Stimulated activated CD4-positive, alpha-beta T cell treated with anti-CD3 and anti-CD28 coated beads, Interleukin-12 subunit alpha, Interleukin-12 subunit beta, amount 100 ng/mL, for 24 hours (primary cell): ENCODE data around the gene VANGL1.

Source experiments
- DNase-seq, 2 experiments: peaks; one replicate each; pipeline ENCODE4 v3.0.0-alpha.2; 2020; ENCODE audit warnings: low read depth in 2 of 2

Gene VANGL1

DNA sequence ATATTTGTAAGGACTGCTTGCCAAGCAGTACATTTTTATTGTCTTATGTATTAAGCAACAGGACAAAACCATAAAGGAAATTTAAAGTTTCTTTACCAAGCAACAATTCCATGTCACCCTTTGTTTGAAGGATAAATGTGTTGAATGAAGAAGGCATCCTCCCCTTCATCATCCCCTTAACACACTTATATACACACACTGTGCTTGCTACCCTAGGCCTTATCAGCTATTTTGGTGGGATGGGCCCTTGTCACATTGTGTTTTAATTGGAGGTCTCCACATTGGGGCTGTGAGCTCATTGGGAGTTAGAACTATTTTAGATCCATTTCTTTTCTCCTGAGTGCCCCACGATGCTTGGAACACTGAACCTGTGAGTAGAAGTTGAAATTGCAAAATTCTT is 1.9 kb downstream of the VANGL1 start:
- DNase-seq: no peak

DNA sequence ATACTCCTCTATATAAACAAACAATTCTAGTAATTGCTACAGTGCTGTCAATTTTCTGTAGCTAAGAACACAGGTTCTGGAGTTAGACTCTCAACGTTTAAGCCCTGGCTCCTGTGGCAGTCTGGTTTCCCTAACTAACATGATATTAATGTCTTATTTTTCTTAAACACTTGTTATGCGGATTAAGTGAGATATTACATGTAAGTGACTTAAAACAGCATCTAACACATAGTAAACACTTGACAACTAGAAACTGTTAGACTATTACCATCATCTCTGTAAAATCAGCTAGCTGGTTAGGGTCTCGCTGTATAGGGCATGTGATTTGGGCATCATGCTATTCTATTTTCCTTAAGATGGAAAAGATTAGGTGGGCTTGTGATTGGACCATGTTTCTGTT is 2.3 kb downstream of the VANGL1 start:
- DNase-seq: no peak

DNA sequence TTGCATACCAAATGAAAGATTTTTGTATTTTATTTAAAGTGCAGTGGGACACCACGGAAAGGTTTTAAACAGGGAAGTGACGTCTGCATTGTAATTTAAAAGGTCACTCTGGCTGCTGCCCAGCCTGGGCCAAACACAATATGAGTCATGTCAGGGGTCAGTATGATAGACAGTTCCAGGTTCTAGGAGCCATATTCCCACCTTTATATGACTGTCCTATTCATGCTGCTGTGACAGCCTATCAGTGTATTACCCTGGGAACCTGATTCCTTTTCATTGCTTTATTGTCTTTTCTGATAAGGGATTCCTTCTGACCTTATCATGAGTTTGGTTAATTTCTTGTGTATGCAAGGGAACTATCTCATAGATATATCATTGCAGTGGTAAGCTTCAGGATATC is 5.3 kb downstream of the VANGL1 start:
- DNase-seq: no peak

DNA sequence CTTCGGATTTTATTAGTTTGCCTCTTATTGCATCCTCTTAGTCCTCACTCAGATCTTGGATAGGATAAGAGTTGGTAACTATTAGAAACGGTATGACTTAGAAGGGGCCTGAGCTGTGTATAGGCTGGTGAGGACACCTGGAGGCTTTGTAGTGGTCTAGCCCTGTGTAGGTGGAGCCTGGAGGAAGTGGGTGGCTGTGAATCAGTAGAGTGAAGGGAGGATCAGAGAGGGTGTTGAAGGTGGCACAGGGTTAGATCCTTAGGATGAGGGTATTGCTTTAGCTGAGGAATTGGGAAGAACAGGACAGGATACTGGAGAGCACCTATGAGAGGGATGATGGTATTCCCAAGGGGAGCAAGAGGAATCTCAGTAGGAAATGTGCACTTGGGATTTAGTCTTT is 5.7 kb downstream of the VANGL1 start:
- no peak for DNase-seq

DNA sequence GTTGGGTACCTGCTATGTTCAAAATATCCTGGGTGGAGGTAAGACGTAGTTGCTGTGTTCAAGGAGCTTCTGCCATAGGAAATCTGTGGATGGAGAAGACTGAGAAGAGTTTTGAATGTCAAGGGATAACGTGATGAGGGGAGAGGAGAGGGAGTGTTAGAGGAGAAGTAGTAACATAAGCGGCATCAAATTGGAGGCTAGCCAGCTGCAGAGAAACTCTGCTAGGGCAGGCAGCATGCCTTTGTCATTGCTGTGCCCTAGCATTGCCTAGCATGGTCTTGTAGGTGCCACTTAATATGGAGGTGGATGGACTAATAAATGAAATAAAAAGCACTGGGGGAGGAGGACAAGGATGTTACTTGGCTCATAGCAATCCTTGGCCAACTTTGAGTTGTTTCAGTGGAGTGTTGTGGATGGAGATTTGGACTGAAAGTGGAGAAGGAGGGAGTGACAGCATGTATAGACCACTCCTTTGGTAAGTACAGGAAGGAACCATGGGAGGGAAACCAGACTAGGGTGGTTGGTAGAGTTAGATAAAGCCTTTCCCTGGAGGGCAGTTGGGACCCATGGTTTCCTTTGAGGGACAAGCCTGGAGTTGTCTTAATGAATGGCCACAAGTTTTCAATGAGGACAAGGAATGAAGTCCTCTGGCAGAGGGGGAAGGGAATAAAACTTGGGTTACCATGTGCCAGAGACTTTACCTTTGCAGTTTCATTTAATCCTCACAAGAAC is 6.3 kb downstream of the VANGL1 start:
- no peak for DNase-seq

DNA sequence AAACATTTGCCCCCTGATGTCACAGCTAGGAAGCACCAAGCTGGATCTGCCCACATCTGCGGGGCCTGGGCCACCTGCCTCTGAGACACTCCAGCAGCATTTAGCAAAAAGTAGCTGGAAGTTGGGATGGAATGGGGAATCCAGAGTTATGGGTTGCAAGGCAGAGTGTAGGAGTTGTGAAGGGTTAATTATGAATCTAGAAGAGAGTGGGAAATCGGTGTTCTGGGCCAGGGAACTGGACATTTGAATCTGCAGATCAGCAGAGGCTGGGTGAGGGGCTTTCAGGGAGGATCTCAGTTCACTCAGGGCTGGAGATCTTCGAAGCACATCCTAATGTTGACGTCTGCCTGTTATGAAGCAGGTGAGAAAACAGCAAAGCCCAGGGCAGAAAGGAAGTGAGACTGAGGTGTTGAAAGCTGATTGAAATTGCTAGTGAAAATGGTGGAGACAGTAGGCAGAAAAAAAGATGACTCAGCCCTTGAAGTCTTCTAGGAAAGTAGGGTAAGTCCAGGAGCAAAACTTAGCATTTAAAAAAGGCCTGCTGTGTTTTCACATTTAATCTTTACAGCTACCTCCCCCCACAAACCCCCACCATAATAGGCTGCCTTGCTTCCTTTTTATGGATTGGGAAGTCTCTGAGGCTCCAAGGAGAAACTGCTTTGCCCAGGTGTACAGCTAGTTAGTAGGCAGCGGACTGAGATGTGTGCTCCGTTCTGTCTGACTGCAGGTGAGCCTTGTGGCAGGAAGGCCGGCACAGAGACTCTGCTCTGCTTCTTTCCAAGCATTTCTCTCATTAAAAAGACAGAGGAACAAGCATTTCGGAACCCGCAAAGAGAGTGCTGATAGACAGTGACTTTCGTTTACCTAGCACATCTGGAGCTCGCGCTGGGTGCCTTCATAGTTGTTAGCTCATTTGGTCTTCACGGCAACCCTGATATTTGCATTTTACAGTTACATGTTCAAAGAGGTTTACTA is 7.2 kb downstream of the VANGL1 start:
- peak in 1 of 2 experiments; percentile 9 for DNase-seq

DNA sequence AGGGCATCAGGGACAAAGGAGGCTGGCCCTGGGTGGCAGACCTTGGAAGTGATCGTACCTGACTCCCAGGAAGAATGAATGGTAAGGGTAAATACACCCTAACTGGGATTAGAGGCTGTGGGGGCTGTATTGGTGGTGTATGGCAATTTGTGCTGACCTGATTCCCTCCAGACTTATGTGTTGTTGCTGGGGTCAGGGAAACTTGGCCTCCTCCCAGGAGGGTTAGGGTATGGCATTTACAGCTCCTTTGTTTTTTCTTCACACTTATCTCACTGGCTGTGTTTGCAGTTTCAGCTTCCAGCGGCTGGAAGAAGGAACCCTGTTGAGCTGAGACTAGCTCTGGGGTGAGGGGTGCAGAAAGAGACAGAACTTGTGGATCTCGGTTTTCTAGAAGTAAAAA is 8.2 kb downstream of the VANGL1 start:
- DNase-seq: no peak

DNA sequence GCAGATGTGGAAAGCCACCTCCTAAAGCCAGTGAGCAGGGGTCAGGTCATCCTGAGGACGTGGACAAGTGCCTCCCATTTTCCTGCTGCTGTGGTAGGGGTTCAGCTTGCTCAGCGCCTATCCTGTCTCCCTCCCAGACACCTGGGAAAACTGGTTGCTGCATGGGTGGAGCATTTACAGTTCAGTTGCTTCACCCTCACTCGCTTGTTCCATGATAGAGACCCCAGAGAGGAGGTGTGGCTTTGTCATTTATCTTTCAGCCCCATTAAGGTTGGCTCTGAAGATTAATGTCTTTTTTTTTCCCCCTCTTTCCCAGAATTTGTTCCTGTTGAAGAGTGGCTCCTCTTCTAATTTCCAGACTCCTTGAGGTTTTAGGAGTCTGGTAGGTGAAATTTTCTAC is 9.2 kb downstream of the VANGL1 start:
- DNase-seq: no peak

DNA sequence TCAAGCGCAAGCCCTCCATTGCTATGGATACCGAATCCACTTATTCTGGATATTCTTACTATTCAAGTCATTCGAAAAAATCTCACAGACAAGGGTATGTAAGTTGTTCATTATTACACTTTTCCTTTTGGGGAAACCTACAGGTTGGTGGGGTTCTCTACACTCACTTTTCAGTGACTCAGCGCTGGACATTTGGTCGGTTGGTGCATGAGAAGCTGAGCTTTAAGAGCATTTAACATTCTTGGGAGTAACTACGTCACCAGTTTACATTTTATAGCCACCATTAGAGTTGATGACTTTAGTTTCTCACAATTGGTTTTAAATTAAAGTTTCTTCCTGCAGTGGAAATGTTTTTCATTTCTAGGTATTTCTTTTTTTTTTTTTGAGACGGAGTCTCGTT is 9.6 kb downstream of the VANGL1 start:
- no peak for DNase-seq

DNA sequence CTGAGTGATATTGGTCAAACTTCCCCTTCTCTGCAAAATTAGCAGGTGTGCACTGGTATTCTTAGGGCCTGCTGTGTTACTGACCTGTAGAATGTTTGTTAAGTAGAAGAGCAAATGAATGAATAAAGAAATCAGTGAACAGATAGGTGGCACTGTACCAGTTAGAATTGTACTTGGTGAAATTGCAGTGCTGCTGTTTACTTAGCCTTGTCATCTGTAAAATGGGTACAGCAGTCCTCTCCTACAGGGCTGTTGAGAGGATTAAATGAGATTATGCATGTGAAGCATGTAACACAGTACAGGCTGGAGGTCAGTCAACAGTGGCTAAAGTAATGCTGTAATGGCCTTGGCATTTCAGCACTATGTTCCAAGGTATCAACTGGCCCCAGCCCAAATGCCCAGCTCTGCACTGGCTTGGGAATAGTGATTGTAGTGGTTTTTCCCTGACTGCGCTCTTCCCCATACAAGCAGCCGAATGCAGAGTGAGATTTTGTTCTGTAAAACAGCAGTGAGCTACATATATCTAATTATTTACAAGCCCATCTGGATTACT is 10.5 kb downstream of the VANGL1 start:
- no peak for DNase-seq

DNA sequence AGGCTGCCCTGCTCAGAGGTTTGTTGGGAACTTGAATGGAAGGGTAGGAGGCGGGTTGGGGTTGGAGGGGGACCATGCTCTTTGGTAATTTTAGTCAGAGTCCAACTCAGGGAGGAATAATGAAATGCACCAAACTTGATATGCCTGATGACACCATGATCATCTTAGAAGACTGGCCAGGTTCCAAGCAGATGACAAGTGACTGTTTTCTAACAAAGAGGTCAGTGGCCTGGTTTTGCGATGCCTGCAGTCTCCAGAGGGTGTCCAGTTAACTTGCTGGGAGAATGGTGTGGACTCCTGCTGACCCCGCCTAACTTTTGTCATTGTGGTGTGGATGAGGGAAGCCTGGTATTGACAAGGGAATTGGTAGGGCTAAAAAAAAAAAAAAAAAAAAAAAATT is 12.4 kb downstream of the VANGL1 start:
- DNase-seq: no peak

DNA sequence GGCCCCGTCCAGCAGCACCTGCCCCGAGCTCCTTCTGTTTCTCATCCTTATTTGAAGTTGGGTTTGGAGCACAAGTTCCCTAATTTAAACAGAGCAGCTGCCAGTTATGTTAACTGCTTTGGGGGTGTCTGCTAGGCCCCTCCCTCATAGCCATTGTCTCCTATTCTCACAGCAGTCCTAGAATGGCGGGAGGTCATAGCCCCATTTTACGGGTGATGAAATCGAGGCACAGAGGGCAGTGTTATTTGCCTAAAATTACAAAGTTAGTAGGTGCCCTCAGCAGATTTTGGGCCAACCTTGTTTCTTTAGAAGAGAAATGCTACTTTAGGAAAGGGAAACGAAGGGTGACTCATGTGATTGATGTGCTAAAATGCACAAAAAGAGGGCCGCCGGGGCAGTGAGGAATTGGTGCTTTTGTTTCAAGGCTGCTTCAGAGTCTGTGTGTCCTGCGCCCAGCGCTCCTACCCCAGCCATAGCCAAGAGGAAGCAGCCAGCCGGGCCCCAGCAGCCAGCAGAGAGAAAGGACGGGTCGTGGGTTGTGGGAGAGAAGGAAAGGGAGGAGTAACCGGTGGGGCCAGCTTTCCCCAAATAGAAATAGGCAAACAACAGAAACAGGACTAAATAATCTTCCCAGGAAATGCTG is 13.0 kb downstream of the VANGL1 start:
- no peak for DNase-seq

DNA sequence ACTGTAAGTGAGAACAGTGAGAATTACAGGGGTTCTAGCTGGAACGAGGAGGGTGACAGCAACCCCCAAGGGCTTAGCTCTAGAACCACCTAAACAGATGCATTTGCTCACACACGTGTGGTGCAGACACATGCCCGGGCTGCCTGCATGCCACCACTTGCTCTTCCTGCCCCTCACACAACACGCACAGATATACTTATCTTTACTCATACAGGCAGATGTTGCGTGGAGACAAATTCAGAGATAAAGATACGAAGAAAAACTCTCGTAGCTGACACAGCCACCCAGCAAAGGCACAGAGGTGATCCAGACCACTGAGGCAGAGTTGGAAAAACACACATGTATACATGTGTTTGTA is 13.5 kb downstream of the VANGL1 start:
- DNase-seq: no peak

DNA sequence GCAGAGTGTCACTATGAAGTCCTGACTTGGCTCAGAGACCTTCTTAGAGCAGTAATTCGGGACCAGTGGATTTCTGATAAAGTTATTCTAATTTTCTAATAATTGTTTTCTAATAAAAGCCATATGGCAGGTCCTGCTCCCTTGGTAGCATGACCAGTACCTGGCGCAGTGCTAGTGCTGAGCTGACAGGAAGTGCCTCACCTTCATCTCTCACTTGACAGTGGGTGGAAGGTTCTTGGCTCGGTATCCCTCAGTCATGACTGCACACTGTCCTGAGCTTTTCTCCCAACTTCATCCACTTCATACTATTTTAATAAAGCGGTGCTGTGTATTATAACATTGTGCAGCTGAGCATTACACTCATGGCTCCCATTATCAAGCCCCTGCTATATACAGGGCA is 14.1 kb downstream of the VANGL1 start:
- no peak for DNase-seq

DNA sequence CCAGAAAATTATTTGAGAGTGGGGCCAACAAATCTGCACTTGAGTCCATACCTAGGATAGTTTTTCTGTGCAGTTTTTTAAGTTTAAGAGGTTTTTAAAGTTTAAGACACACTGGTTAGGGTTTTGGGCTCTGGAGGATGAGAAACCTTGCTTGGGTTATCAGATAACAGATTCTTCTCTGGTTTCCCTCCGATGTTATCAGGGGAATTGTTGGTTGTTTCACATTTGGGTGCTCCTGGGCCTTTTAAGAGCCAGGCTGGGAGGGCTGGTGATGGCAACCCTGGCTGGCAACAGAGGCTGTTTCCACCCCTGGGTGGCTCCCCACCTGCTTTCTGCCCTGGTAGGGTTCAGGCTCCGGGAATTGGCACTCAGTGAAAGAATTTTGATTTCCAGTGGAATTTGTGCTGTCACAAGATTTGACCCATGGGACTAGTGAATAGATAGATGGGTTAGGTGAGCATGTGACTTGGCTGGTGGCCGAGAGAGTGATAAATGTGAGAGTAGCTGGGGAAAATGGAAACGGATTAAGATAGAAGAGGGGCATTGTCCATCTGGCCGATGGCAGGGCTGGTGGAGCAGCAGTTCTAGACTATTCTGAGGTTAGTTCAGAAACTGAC is 14.8 kb downstream of the VANGL1 start:
- DNase-seq: no peak

DNA sequence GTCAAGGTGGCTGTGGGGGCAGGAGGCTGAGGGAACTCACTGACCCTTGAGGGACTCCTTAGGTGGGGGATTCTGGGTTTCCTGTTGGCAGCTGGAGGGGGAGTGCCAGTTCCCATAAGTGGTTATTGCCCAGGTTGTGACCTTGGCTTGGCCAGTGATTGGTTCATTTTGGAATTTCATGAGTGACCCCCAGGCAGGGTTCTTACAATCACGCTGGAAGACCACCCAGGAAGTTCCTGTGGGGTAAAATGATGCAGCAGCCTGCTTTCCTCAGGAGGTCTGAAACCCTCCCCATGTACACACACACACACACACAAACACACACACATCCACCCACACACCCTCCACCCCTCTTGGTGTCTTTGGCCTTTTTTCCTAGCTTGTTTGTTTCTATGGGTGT is 16.9 kb downstream of the VANGL1 start:
- DNase-seq: no peak

DNA sequence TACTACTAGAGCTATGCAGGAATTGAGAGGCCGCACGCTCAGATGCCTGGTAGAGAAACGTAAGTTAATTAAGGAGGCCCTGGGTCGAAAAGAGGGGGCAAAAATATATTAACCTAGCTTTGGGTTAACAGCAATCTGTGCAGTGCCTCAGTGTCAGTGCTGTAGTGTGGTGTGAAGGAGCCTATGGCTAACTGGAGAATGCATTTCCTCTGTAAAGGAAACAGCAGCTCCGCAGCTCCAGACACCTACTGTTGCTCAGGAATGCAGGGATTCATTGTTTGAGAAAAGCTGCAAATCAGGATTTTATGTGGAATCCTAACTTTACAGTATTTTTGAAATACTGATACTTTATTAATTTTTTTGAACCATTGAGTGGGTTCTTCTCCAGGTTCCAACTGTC is 18.4 kb downstream of the VANGL1 start:
- no peak for DNase-seq

DNA sequence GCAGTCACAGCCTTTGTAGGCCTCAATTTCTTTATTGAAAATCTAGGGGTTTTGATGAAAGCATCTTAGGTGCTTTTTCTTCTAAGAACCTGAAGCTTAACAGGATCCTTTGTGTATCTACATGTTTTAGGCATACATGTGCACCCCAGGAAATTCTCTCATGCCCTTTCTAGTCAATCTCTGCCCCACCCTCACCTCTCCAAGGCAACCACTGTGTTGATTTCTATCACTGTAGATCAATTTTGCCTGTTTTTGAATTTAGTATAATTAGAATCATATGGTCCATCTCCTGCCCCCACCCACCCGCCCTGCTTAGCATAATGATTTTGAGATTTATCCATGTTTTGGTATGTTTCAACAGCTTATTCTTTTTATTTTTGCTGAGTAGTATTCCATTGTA is 19.4 kb downstream of the VANGL1 start:
- DNase-seq: no peak

DNA sequence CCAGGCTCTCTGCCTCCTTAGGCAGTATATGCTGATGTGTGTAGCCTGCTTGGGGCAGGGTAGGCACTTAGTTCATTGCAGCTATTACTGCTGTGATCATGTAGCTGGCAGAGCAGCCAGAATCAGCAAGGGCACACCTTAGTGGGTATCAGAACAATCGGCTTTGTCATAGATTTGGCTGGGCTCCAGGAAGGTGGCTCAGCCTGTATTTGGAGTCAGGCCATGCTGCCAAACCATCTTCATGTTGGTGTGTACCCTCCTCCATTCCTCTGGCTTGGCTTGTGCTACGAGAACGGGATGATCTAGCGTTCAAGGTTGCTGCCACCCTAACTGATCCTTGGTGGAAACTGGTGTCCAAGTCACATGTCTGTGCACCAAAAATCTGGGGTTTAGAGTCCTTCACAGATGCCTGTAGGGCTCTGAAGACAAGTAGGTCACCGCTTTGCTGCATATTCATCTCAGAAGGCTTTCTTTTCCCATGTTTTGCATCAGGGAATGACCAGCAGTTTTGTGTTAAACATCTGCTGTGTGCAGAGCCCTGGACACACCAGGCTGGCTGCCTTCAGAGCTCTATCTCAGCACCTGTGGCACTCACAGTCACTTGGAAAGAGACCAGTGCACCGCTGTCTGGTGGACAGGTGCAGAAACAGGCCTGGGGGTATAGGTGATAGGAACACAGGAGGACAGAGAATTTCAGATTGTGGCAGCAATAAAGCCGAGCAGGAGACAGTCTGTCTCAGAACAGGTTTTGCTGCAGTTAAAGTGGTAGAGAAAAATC is 23.7 kb downstream of the VANGL1 start:
- DNase-seq: no peak

DNA sequence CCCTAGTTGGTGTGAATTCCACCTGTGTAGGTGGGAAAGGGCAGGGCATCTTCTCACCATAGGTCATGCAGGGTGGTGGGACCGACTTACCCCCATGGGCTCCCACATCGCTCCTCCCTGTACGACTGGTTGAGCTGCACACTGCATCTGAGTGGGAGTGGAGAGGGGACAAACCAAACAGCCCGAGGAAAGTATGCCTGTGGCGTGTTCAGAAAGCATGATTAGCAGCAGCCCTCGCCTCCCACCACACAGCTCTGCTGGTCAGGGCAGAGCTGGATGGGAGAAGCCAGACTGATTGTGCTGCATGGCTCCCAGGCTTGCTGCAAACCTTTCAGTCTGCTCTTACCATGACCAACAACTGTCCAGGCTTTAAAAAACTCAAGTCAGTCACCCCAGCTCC is 24.4 kb downstream of the VANGL1 start:
- DNase-seq: no peak

DNA sequence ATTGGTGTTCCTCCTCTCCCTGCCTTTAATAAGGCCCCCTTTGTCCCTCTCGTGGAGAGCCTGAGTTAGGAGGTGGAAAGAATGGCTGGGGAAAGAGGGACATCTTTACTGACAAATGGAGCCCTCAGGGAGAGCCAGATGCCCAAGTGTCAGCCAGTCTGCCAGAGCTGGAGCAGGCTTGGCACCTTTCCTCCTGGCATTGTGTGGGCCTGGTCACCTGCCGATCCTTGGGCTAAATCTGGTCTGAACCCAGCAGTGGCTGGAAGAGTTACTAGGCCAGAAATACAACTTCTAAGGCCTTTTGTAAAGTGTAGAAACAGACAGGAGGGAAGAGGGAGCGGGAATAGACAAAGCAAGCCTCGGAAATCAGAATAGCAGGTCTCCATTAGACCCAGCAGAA is 24.9 kb downstream of the VANGL1 start:
- DNase-seq: no peak
